ENCODE results near the gene NRG4. TPM values are rescaled to one million over a fixed set of nuclear protein-coding genes. Genes with fewer than 3 reads are reported as not detected.
"Not testable (repeated sequence)": the region's sequence is repeated elsewhere in the genome, so short reads cannot be mapped to it uniquely, and the experiment has no call there.

NRG4 gene
- total RNA-seq, 1 donor from 2014 or later = not detected

DNA sequence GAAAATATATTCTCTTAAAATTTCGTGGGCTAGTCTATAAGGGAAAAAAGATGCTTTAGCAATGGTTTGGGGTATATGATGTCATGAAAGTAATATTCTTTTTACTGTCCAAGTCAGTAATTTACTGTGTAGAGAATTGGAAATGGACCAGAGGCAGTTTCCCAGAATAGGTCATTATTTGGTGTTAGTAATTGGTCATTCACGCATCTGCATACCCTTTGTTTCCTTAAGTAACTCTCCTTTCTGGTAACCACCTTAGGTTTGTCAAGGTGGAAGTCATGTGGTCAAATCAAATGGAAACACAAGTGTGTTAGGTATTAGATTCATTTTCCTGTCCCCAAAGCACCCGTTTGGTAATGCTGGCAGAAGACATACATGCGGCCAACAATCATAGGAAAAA lies 84.6 kb downstream of the NRG4 start:
- DNase-seq (ENCODE audit: low read depth in 2 of 2) = no peak

DNA sequence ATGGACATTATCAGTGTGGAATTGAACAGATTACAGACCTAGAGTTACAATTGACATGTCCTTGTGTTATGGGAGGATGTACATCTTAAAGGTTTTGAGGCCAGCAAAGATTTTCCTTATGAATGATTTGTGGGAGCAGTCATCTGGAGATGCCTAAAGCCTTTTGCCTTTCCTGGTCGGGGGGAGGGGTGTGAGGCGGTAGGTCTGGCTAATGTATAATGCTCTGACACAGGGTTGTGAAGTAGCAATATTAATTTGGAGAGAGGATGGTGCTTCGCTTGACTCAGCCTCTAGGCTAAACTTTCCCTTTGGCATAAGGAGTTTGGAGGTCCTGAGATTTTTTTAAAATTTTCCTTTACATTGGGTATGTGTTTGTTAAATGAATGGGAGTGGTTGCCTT lies 85.3 kb downstream of the NRG4 start:
- no peak for DNase-seq (ENCODE audit: low read depth in 2 of 2)

DNA sequence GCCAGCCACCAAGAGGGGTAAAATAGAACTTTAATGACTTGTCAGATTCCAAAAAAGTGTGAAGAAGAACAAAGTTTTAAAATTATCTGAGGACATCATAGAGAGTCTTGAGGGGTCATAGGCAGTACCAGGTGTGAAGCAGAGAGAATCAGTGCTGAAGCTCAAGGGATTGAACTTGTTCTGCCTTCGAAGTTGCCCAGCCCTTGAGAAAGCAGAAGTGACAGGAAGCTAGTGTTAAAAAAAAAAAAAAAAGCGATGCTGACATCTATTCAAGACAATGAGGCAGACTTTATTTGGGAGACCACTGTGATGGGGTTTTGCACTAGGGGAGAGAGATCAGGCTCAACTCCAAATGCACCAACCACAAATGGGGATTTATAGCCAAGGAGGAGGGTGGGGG lies 86.8 kb downstream of the NRG4 start:
- no peak for DNase-seq (ENCODE audit: low read depth in 2 of 2)

- no peak for DNase-seq (ENCODE audit: low read depth in 2 of 2)
Observed at GRCh38 chr15:75924576-75924975, 87.6 kb downstream of the NRG4 start.

DNA sequence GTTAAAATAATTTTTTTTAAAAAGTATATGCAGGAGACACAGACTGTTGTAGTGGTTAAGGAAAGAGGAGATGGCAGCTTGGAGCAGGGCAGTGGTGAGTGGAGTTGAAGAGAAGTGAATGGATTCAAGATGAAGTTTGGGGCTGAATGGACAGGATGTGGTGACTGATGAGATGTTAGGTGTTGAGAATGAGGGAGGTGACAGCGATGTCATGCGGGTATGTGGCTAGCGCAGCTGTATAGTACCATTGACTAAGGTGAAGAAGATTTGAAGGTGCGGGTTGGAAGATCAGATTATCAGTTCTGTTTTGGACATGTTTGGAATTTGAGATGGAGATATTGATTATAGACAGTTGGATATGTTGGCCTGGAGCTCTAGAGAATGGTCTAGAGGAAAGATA lies 88.5 kb downstream of the NRG4 start:
- DNase-seq (ENCODE audit: low read depth in 2 of 2) = no peak

- DNase-seq (ENCODE audit: low read depth in 2 of 2) = peak; percentile 60 to 82
Observed at GRCh38 chr15:75921732-75922703, 90.2 kb downstream of the NRG4 start.

GRCh38 chr15:75920079-75920478 lies 92.1 kb downstream of the NRG4 start:
- DNase-seq (ENCODE audit: low read depth in 2 of 2) = peak in 1 of 2 donors; percentile 5

- DNase-seq (ENCODE audit: low read depth in 2 of 2) = no peak
Observed at GRCh38 chr15:75918135-75918534, 94.1 kb downstream of the NRG4 start.

GRCh38 chr15:75916978-75917377 lies 95.2 kb downstream of the NRG4 start:
- no peak for DNase-seq (ENCODE audit: low read depth in 2 of 2)

DNA sequence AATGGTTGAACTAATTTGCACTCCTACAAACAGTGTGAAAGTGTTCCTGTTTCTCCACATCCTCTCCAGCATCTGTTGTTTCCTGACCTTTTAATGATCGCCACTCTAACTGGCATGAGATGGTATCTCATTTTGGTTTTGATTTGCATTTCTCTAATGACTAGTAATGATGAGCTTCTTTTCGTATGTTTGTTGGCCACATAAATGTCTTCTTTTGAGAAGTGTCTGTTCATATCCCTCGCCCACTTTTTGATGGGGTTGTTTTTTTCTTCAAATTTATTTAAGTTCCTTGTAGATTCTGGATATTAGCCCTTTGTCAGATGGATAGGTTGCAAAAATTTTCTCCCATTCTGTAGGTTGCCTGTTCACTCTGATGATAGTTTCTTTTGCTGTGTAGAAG lies 101.9 kb downstream of the NRG4 start:
- DNase-seq (ENCODE audit: low read depth in 2 of 2) = not testable (repeated sequence)

GRCh38 chr15:75905231-75905630 lies 107.0 kb downstream of the NRG4 start:
- DNase-seq (ENCODE audit: low read depth in 2 of 2) = no peak

GRCh38 chr15:75903331-75904239 lies 108.6 kb downstream of the NRG4 start, which contains the start of gene FBXO22:
TSS of gene FBXO22 (plus strand) at chr15:75903878. CDS start at chr15:75903964, 86 bp downstream.
- peak; percentile 72 to 93 for DNase-seq (ENCODE audit: low read depth in 2 of 2)

GRCh38 chr15:75902129-75902557 lies 110.1 kb downstream of the NRG4 start:
- peak in 1 of 2 donors; percentile 40 for DNase-seq (ENCODE audit: low read depth in 2 of 2)

- no peak for DNase-seq (ENCODE audit: low read depth in 2 of 2)
Observed at GRCh38 chr15:75900577-75900976, 111.6 kb downstream of the NRG4 start.

GRCh38 chr15:75895731-75896130 lies 116.5 kb downstream of the NRG4 start:
- no peak for DNase-seq (ENCODE audit: low read depth in 2 of 2)

DNA sequence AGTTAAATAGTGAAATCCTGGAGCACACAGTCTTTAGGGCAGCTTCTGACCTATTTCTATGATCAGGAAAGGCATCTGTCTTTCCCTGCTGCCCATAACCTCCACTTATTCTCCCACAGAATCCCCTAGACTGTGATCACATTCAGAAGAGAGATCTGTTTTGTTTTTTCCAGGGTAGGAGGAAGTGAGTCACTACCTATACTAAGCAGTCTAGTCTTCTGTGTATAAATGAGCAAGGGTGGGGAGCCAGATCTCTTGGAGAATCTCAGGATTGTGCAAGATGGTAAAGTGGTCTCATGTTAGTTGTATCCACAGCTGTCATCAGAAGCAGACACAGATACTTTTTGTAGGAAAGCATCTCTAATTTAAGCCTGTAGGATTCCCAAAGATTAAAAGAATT lies 120.3 kb downstream of the NRG4 start:
- peak in 1 of 2 donors; percentile 91 for DNase-seq (ENCODE audit: low read depth in 2 of 2)

Other genes starting within 250 kb of the NRG4 start
- 44.2 and 51.3 TPM in 2 replicates for gene UBE2Q2, start 169.0 kb downstream of the NRG4 start, total RNA-seq
- gene FBXO22, start 108.5 kb downstream of the NRG4 start, total RNA-seq = 45.4 and 61.1 TPM in 2 replicates
- gene TMEM266, start 47.6 kb upstream of the NRG4 start, total RNA-seq = 0.13 TPM in 1 of 2 replicates, not detected in the other